ENCODE measurements around the gene ZDHHC8. TPM values are rescaled to one million over a fixed set of nuclear protein-coding genes. Genes with fewer than 3 reads are reported as not detected.
A peak's percentile ranks its signal among the peaks of the same experiment; 100 is the strongest.

Gene ZDHHC8
- total RNA-seq, 1 donor from 2014 or later: 58.9 TPM

- DNase-seq (ENCODE audit: extremely low read depth, low read depth, low spot score): no peak
Measured at GRCh38 chr22:20113551-20114310, 17.9 kb upstream of the ZDHHC8 start.

GRCh38 chr22:20114506-20115475, 16.8 kb upstream of the ZDHHC8 start:
- no peak for DNase-seq (ENCODE audit: extremely low read depth, low read depth, low spot score)

- no peak for DNase-seq (ENCODE audit: extremely low read depth, low read depth, low spot score)
Measured at GRCh38 chr22:20115691-20116375, 15.8 kb upstream of the ZDHHC8 start, which contains the start of gene RANBP1. Gene RANBP1 (plus strand): TSS chr22:20116104. CDS start chr22:20116185, 81 bp downstream.

- no peak for DNase-seq (ENCODE audit: extremely low read depth, low read depth, low spot score)
Measured at GRCh38 chr22:20116376-20116950, 15.1 kb upstream of the ZDHHC8 start.

- peak; percentile 76 for DNase-seq (ENCODE audit: extremely low read depth, low read depth, low spot score)
Measured at GRCh38 chr22:20116951-20117632, 14.5 kb upstream of the ZDHHC8 start, which contains the start of gene TRMT2A. Gene TRMT2A (minus strand): TSS chr22:20117226. CDS start chr22:20116906, 320 bp downstream.

- DNase-seq (ENCODE audit: extremely low read depth, low read depth, low spot score): no peak
Measured at GRCh38 chr22:20117633-20118299, 13.8 kb upstream of the ZDHHC8 start.

GRCh38 chr22:20118300-20119020, 13.1 kb upstream of the ZDHHC8 start:
- DNase-seq (ENCODE audit: extremely low read depth, low read depth, low spot score): no peak

GRCh38 chr22:20121856-20122415, 9.7 kb upstream of the ZDHHC8 start:
- DNase-seq (ENCODE audit: extremely low read depth, low read depth, low spot score): no peak

GRCh38 chr22:20123366-20124082, 8.1 kb upstream of the ZDHHC8 start:
- no peak for DNase-seq (ENCODE audit: extremely low read depth, low read depth, low spot score)

GRCh38 chr22:20124083-20124787, 7.4 kb upstream of the ZDHHC8 start:
- no peak for DNase-seq (ENCODE audit: extremely low read depth, low read depth, low spot score)

- DNase-seq (ENCODE audit: extremely low read depth, low read depth, low spot score): no peak
Measured at GRCh38 chr22:20125201-20126174, 6.1 kb upstream of the ZDHHC8 start.

GRCh38 chr22:20126284-20127029, 5.1 kb upstream of the ZDHHC8 start:
- DNase-seq (ENCODE audit: extremely low read depth, low read depth, low spot score): no peak

- no peak for DNase-seq (ENCODE audit: extremely low read depth, low read depth, low spot score)
Measured at GRCh38 chr22:20127318-20127868, 4.2 kb upstream of the ZDHHC8 start.

- no peak for DNase-seq (ENCODE audit: extremely low read depth, low read depth, low spot score)
Measured at GRCh38 chr22:20127869-20128618, 3.6 kb upstream of the ZDHHC8 start.

Measured in glomerular endothelial cell (primary cell).